Neural cell (in vitro differentiated cells): ENCODE results near the gene ETV6. TPM values are rescaled to one million over a fixed set of nuclear protein-coding genes. Genes with fewer than 3 reads are reported as not detected.

Source experiments
- H2AFZ ChIP-seq: fragments of 200-600, 300-800 bp; sonication (generic), shearing (Covaris generic); 2 replicates; pipeline ENCODE4 v1.6.0; 2014; ENCODE audit warnings: low read depth, mild to moderate bottlenecking, antibody characterized with exemption, low read length, moderate library complexity
- H3F3A ChIP-seq: fragments of 200-600 bp; shearing (Covaris generic); 2 replicates; pipeline ENCODE4 v1.6.1; 2016; ENCODE audit warnings: mild to moderate bottlenecking, moderate library complexity, mixed read lengths, antibody characterized with exemption, low read length; ENCODE audit not compliant: insufficient read depth, poor library complexity, severe bottlenecking
- H3K27ac ChIP-seq: fragments of 200-600, 300-800 bp; sonication (generic), shearing (Covaris generic); 2 replicates; pipeline ENCODE4 v1.5.1; 2014; ENCODE audit warnings: mild to moderate bottlenecking, low read length, moderate library complexity
- H3K27me3 ChIP-seq: fragments of 300-800, 200-600 bp; sonication (generic), shearing (Covaris generic); 2 replicates; pipeline ENCODE4 v1.6.0; 2014; ENCODE audit warnings: mild to moderate bottlenecking, low read depth, low read length, moderate library complexity; ENCODE audit not compliant: insufficient read depth
- H3K36me3 ChIP-seq: fragments of 300-800, 200-600 bp; sonication (generic), shearing (Covaris generic); 2 replicates; pipeline ENCODE4 v1.5.1; 2014; ENCODE audit warnings: mild to moderate bottlenecking, antibody characterized with exemption, low read length, moderate library complexity; ENCODE audit not compliant: insufficient read depth
- H3K4me2 ChIP-seq: fragments of 300-800, 200-600 bp; sonication (generic), shearing (Covaris generic); 2 replicates; pipeline ENCODE4 v1.6.0; 2014; ENCODE audit warnings: mild to moderate bottlenecking, low read length
- H3K4me3 ChIP-seq: fragments of 300-800, 200-600 bp; sonication (generic), shearing (Covaris generic); 2 replicates; pipeline ENCODE4 v1.5.1; 2014; ENCODE audit warnings: mild to moderate bottlenecking, low read length, moderate library complexity
- H3K79me2 ChIP-seq: fragments of 200-600 bp; shearing (Covaris generic); replicated peaks from 2 replicates; pipeline ENCODE4 v1.6.0; 2014; ENCODE audit warnings: mild to moderate bottlenecking, low read length, moderate library complexity; ENCODE audit not compliant: insufficient read depth
- H3K9ac ChIP-seq: fragments of 300-800, 200-600 bp; sonication (generic), shearing (Covaris generic); 2 replicates; pipeline ENCODE4 v1.6.1; 2016; ENCODE audit warnings: mild to moderate bottlenecking, low read length, mixed read lengths
- H3K9me2 ChIP-seq: fragments of 200-600 bp; shearing (Covaris generic); 2 replicates; pipeline ENCODE4 v1.6.1; 2016; ENCODE audit warnings: mild to moderate bottlenecking, low read length, mixed read lengths; ENCODE audit not compliant: insufficient read depth
- H3K9me3 ChIP-seq: fragments of 200-600, 300-800 bp; sonication (generic), shearing (Covaris generic); 2 replicates; pipeline ENCODE4 v1.6.1; 2016; ENCODE audit warnings: mild to moderate bottlenecking, mixed run types, low read length, moderate library complexity, mixed read lengths
- H4K20me1 ChIP-seq: fragments of 200-600 bp; shearing (Covaris generic); 2 replicates; pipeline ENCODE4 v1.6.1; 2016; ENCODE audit warnings: mild to moderate bottlenecking, mixed run types; ENCODE audit not compliant: insufficient read depth
- EP300 ChIP-seq: fragments of 450-650 bp; conservative IDR thresholded peaks from 2 replicates; pipeline ENCODE4 v1.6.1; 2014; ENCODE audit warnings: antibody characterized with exemption, mild to moderate bottlenecking, moderate library complexity; ENCODE audit not compliant: poor library complexity, severe bottlenecking
- EZH2 ChIP-seq: fragments of 200-600, 300-800 bp; shearing (Covaris generic), sonication (generic); IDR thresholded peaks from 2 replicates; pipeline ENCODE4 v1.6.1; 2014; ENCODE audit warnings: antibody characterized with exemption, low read length, borderline replicate concordance, mild to moderate bottlenecking; ENCODE audit not compliant: insufficient read depth, poor library complexity, severe bottlenecking
- MXI1 ChIP-seq: fragments of 450-650 bp; conservative IDR thresholded peaks from 2 replicates; pipeline ENCODE4 v1.6.1; 2014; ENCODE audit warnings: antibody characterized with exemption, mild to moderate bottlenecking; ENCODE audit not compliant: poor library complexity, severe bottlenecking
- POLR2AphosphoS5 ChIP-seq: IDR thresholded peaks from 2 replicates; pipeline ENCODE4 v1.6.1; 2012
- RAD21 ChIP-seq: fragments of 450-650 bp; conservative IDR thresholded peaks from 2 replicates; pipeline ENCODE4 v1.6.1; 2014; ENCODE audit warnings: antibody characterized with exemption, mild to moderate bottlenecking, moderate library complexity
- SMC3 ChIP-seq: fragments of 450-650 bp; conservative IDR thresholded peaks from 2 replicates; pipeline ENCODE4 v1.6.1; 2014; ENCODE audit warnings: antibody characterized with exemption, mild to moderate bottlenecking, moderate library complexity; ENCODE audit not compliant: poor library complexity
- TAF1 ChIP-seq: IDR thresholded peaks from 2 replicates; pipeline ENCODE4 v1.6.1; 2012; ENCODE audit warnings: low read depth
- polyA plus RNA-seq: library from polyadenylated mRNA; depleted of rRNA; stranded (reverse); fragments of >200 nt; gene quantifications from 2 replicates; pipeline ENCODE4 v1.2.3, GENCODE V29; 2014
- TF ChIP-seq, protein P1 (sequence below): fragments of 450-650 bp; IDR thresholded peaks from 2 replicates; pipeline ENCODE4 v1.5.1; 2014; ENCODE audit warnings: antibody characterized with exemption, mild to moderate bottlenecking, moderate library complexity; ENCODE audit not compliant: poor library complexity, severe bottlenecking
- TF ChIP-seq, protein P2 (sequence below): IDR thresholded peaks from 2 replicates; pipeline ENCODE4 v1.6.1; 2012; ENCODE audit warnings: borderline replicate concordance

The ETV6 gene
- polyA plus RNA-seq, 1 donor from 2014 or later = 1.6 TPM

DNA sequence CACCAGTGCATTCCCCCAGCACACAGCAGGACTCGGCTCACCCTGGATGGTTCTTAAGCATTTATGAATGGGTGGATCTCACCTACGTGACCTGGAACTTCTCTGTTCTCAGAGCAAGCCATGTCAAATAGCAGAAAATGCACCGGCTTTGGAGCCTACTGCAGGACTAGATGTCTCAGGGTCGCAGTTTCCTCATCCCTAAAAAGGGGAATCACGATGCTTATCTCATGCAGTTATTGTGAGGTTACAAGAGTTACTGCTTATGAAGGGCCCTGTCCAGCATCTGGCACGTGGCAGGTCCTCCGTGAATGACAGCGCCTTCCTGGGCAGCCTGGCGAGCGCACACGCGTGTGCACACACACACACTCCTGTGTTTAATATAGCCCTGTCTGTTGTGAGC is 128.5 kb downstream of the ETV6 start:
- no peaks in the 10 kb centered on the region for H3K9me3 ChIP-seq
- H2AFZ ChIP-seq = no peak overlapping the region
- H3K4me3 ChIP-seq = no peak overlapping the region
- H3K27me3 ChIP-seq = no peaks in the 10 kb centered on the region
- peak overlapping the region; percentile 83 for H3K27ac ChIP-seq
- H4K20me1 ChIP-seq = no peaks in the 10 kb centered on the region
- H3K79me2 ChIP-seq = no peaks in the 10 kb centered on the region
- H3K9ac ChIP-seq = peak overlapping the region; percentile 25
- TF ChIP-seq MXI1 = no peak
- TF ChIP-seq SMC3 = no peak
- TF ChIP-seq POLR2AphosphoS5 = no peak
- TF ChIP-seq EP300 = no peak
- TF ChIP-seq TAF1 = no peak
- TF ChIP-seq EZH2 = no peak
- TF ChIP-seq, protein P1, sequence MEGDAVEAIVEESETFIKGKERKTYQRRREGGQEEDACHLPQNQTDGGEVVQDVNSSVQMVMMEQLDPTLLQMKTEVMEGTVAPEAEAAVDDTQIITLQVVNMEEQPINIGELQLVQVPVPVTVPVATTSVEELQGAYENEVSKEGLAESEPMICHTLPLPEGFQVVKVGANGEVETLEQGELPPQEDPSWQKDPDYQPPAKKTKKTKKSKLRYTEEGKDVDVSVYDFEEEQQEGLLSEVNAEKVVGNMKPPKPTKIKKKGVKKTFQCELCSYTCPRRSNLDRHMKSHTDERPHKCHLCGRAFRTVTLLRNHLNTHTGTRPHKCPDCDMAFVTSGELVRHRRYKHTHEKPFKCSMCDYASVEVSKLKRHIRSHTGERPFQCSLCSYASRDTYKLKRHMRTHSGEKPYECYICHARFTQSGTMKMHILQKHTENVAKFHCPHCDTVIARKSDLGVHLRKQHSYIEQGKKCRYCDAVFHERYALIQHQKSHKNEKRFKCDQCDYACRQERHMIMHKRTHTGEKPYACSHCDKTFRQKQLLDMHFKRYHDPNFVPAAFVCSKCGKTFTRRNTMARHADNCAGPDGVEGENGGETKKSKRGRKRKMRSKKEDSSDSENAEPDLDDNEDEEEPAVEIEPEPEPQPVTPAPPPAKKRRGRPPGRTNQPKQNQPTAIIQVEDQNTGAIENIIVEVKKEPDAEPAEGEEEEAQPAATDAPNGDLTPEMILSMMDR = no peak
- TF ChIP-seq, protein P2, sequence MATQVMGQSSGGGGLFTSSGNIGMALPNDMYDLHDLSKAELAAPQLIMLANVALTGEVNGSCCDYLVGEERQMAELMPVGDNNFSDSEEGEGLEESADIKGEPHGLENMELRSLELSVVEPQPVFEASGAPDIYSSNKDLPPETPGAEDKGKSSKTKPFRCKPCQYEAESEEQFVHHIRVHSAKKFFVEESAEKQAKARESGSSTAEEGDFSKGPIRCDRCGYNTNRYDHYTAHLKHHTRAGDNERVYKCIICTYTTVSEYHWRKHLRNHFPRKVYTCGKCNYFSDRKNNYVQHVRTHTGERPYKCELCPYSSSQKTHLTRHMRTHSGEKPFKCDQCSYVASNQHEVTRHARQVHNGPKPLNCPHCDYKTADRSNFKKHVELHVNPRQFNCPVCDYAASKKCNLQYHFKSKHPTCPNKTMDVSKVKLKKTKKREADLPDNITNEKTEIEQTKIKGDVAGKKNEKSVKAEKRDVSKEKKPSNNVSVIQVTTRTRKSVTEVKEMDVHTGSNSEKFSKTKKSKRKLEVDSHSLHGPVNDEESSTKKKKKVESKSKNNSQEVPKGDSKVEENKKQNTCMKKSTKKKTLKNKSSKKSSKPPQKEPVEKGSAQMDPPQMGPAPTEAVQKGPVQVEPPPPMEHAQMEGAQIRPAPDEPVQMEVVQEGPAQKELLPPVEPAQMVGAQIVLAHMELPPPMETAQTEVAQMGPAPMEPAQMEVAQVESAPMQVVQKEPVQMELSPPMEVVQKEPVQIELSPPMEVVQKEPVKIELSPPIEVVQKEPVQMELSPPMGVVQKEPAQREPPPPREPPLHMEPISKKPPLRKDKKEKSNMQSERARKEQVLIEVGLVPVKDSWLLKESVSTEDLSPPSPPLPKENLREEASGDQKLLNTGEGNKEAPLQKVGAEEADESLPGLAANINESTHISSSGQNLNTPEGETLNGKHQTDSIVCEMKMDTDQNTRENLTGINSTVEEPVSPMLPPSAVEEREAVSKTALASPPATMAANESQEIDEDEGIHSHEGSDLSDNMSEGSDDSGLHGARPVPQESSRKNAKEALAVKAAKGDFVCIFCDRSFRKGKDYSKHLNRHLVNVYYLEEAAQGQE = no peak
- TF ChIP-seq RAD21 = no peak
- H3K4me2 ChIP-seq = no peak overlapping the region
- H3K36me3 ChIP-seq = no peaks in the 10 kb centered on the region
- H3F3A ChIP-seq = peaks cover 5% of the 10 kb centered on the region
- H3K9me2 ChIP-seq = no peaks in the 10 kb centered on the region

DNA sequence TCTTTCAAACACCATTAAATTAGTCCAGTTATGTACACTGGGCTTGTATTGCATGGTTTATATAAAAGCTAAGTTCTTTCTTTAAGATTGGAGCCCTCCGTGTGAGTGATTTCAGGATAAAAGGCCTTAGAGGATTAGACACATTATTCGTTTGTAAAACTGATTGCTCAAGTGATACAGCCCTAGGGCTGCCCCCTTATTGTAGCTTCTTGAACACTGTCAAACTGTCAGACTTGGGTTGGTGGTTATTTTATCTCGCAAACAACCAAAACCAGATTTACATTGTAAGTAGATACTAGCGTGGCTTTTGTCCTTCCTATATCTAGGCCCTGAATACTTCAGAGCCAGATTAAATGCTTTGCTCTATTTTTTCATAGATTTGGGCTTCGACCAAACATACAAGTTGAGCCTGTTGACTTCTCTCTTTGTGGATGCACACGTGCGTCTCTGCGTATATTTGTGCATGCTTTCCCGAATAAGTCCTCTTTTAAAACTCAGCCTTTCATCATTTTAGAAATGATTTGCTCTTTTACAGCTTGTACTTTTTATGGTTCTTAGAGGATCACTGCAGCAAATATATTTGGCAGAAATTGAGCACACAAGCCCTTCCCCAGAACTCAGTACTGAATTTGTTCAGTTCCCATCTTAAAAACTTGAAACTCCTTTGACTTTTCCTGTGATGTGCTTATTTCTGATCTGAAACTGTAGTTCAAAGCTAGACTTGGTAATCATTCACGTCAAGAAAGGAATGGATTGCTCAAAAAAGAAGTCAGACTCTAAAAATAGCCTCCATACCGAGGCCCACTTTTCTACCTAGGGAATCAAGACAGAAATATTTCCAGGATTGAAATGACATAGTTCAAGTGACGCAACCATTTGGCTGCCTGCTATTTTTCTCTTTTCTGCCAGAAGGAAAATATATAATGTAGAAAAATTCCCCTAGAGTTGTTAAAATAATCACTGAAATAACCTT is 129.5 kb downstream of the ETV6 start:
- H2AFZ ChIP-seq = no peak overlapping the region
- H3K79me2 ChIP-seq = no peaks in the 10 kb centered on the region
- H3K9me2 ChIP-seq = no peaks in the 10 kb centered on the region
- H3K9me3 ChIP-seq = no peaks in the 10 kb centered on the region
- H3K4me2 ChIP-seq = peak overlapping the region; percentile 18
- no peaks in the 10 kb centered on the region for H3K36me3 ChIP-seq
- H3K27me3 ChIP-seq = no peaks in the 10 kb centered on the region
- H3F3A ChIP-seq = peaks cover 5% of the 10 kb centered on the region
- TF ChIP-seq RAD21 = peak; percentile 25
- TF ChIP-seq, protein P1 = no peak
- TF ChIP-seq TAF1 = no peak
- TF ChIP-seq, protein P2 = peak; percentile 65
- peak; percentile 73 for TF ChIP-seq POLR2AphosphoS5
- TF ChIP-seq EP300 = peak; percentile 85
- TF ChIP-seq SMC3 = no peak
- TF ChIP-seq EZH2 = no peak
- no peak for TF ChIP-seq MXI1
- no peaks in the 10 kb centered on the region for H4K20me1 ChIP-seq
- H3K27ac ChIP-seq = peak overlapping the region; percentile 83
- H3K4me3 ChIP-seq = peak overlapping the region; percentile 25
- peak overlapping the region; percentile 37 for H3K9ac ChIP-seq
